Panc1 (cell line): ENCODE measurements around the gene OR10A6. TPM values are rescaled to one million over a fixed set of nuclear protein-coding genes. Genes with fewer than 3 reads are reported as not detected.

ENCODE experiments used
- ATAC-seq: fragments of 200-7000 bp; cut with Tn5 transposase; 2 replicates; pipeline ENCODE4 v1.9.1; 2020; ENCODE audit warnings: mild to moderate bottlenecking, moderate library complexity
- Bru-seq: library from RNA; stranded (reverse); fragments of 400-500 nt; gene quantifications from one replicate; lab custom pipeline; 2021; lab: Mats Ljungman, UMichigan
- BruChase-seq, 2 experiments: library from RNA; stranded (reverse); fragments of 400-500 nt; gene quantifications; one replicate each; lab custom pipeline; 2021; lab: Mats Ljungman, UMichigan
- BruUV-seq: library from RNA; stranded (reverse); fragments of 400-500 nt; replicated peaks from 2 replicates; lab custom pipeline; 2021; lab: Mats Ljungman, UMichigan
- CTCF ChIA-PET: fragments of 300-600 bp; sonication (Branson Sonifier 250); formaldehyde crosslinking; loops from one replicate; lab custom pipeline; 2022; ENCODE audit warnings: antibody characterized with exemption; lab: Charles Lee
- POLR2A ChIA-PET: fragments of 300-600 bp; sonication (Branson Sonifier 250); formaldehyde crosslinking; loops from one replicate; lab custom pipeline; 2022; ENCODE audit warnings: antibody characterized with exemption; lab: Charles Lee
- DNase-seq: peaks from one replicate; pipeline ENCODE4 v3.0.0-alpha.2; 2010; ENCODE audit warnings: low read depth, low spot score
- H3K27ac ChIP-seq: 2 replicates; pipeline ENCODE4 v1.5.1; 2011; ENCODE audit warnings: mild to moderate bottlenecking, low read length, inconsistent platforms
- H3K27me3 ChIP-seq: fragments of 200-500 bp; sonication (Bioruptor generic); 2 replicates; pipeline ENCODE4 v1.6.0; 2014; ENCODE audit warnings: low read length, inconsistent platforms; ENCODE audit not compliant: control insufficient read depth, insufficient read depth
- H3K36me3 ChIP-seq: fragments of 200-500 bp; sonication (Bioruptor generic); 2 replicates; pipeline ENCODE4 v1.5.1; 2014; ENCODE audit warnings: inconsistent platforms, mild to moderate bottlenecking, low read length, moderate library complexity; ENCODE audit not compliant: control insufficient read depth, insufficient read depth
- H3K4me1 ChIP-seq: 2 replicates; pipeline ENCODE4 v1.5.1; 2011; ENCODE audit warnings: inconsistent platforms, mild to moderate bottlenecking, low read length, moderate library complexity; ENCODE audit not compliant: control insufficient read depth, insufficient read depth
- H3K4me3 ChIP-seq, 2 experiments: 2 replicates each; pipeline ENCODE4 v1.5.1; 2011 to 2012; ENCODE audit warnings: low read depth in 2 of 2, low read length in 2 of 2, mild to moderate bottlenecking in 2 of 2, inconsistent platforms in 1 of 2, moderate library complexity in 1 of 2
- H3K9me3 ChIP-seq: fragments of 200-500 bp; sonication (Bioruptor generic); 2 replicates; pipeline ENCODE4 v1.5.1; 2014; ENCODE audit warnings: low read depth, mild to moderate bottlenecking, inconsistent platforms, low read length, moderate library complexity; ENCODE audit not compliant: control insufficient read depth, insufficient read depth
- CTCF ChIP-seq: fragments of 450-650 bp; IDR thresholded peaks from 2 replicates; pipeline ENCODE4 v1.5.1; 2017; ENCODE audit warnings: mild to moderate bottlenecking
- POLR2AphosphoS5 ChIP-seq: IDR thresholded peaks from 2 replicates; pipeline ENCODE4 v1.6.1; 2012; ENCODE audit warnings: mild to moderate bottlenecking, low read depth, low read length, moderate library complexity
- REST ChIP-seq, 2 experiments: IDR thresholded peaks; 2 replicates each; pipeline ENCODE4 v1.6.1; 2011 to 2012; ENCODE audit warnings: low read depth in 2 of 2, control low read depth in 1 of 2, low read length in 1 of 2, mild to moderate bottlenecking in 1 of 2, moderate library complexity in 1 of 2; ENCODE audit not compliant: insufficient read depth in 1 of 2
- SIN3A ChIP-seq: IDR thresholded peaks from 2 replicates; pipeline ENCODE4 v1.6.1; 2012; ENCODE audit warnings: low read depth, mild to moderate bottlenecking, low read length, moderate library complexity, borderline replicate concordance; ENCODE audit not compliant: insufficient read depth
- TCF7L2 ChIP-seq: IDR thresholded peaks from 2 replicates; pipeline ENCODE4 v1.6.1; 2011; ENCODE audit warnings: mild to moderate bottlenecking, low read depth, low read length, inconsistent platforms
- in situ Hi-C: cut with HindIII; loops from 2 replicates; pipeline ENCODE4 v1.10.0; 2016; ENCODE audit warnings: low sequenced_read_pairs, low pct_unique_long_range_greater_than_20kb
- intact Hi-C: fragments of 100-400 bp; cut with micrococcal nuclease; formaldehyde crosslinking; loops from one replicate; pipeline ENCODE4 v1.10.0; 2022; ENCODE audit not compliant: unreplicated experiment
- long read RNA-seq: library from polyadenylated mRNA; unstranded; transcript quantifications from one replicate; pipeline ENCODE4 v2.0.0, GENCODE V29; 2021; ENCODE audit not compliant: unreplicated experiment
- polyA plus RNA-seq: library from polyadenylated mRNA; unstranded; fragments of >200 nt; gene quantifications from one replicate; pipeline ENCODE4 v1.2.1, GENCODE V29; 2012; ENCODE audit warnings: missing spikeins; ENCODE audit not compliant: insufficient read length
- total RNA-seq: library from RNA; stranded (reverse); gene quantifications from one replicate; pipeline ENCODE4 v1.2.1, GENCODE V29; 2021; ENCODE audit not compliant: unreplicated experiment

OR10A6 gene
- total RNA-seq (not detected), Bru-seq, nascent RNA (not detected), BruChase-seq, experiment 1, labeled RNA remaining after a 2-hour chase (not detected), BruChase-seq, experiment 2, labeled RNA remaining after a 6-hour chase (not detected)
- polyA plus RNA-seq, result not detected
- long read RNA-seq, result 0 reads

GRCh38 chr11:7931168-7931567 is at the start of gene OR10A6:
TSS of gene OR10A6 (minus strand) at chr11:7931268. CDS start at chr11:7928662, 2,606 bp downstream.
- BruUV-seq, result no TSS peak
- Histone ChIP-seq H3K4me1 (no peaks in the 10 kb centered on the region), H3K4me3 (no peak within 1 kb of the TSS), H3K9me3 (0 out of 2 replicates have a peak, but pooled peaks cover 3% of the 10 kb centered on the region), H3K27ac (no peak within 1 kb of the TSS), H3K27me3 (no peaks in the 10 kb centered on the region; the same call in 1 of the 2 replicates), H3K36me3 (no peaks in the 10 kb centered on the region)
- TF ChIP-seq POLR2AphosphoS5 (no peak), TCF7L2 (no peak), SIN3A (no peak), REST (IDR thresholded peaks at IDR 0.05; ENCODE audit: insufficient read depth in 1 of 2, low read depth in 2 of 2, low read length in 1 of 2) (no peak), CTCF (no peak)
- DNase-seq, result no peak
- no peak for ATAC-seq
- ChIA-PET POLR2A (no interaction called here), CTCF (no interaction called here)
- intact Hi-C loops (no loop called here), in situ Hi-C loops (no loop called here)

- Histone ChIP-seq H3K4me1 (peaks cover 9% of the 10 kb centered on the region; the same call in 1 of the 2 replicates), H3K27me3 (no peaks in the 10 kb centered on the region), H3K4me3 (peak overlapping the region in 1 of 2 experiments; percentile 23; a peak in 2 of 4 replicates), H3K27ac (peak overlapping the region; percentile 59; the same call in 1 of the 2 replicates), H3K9me3 (no peaks in the 10 kb centered on the region), H3K36me3 (no peaks in the 10 kb centered on the region)
- intact Hi-C loops (no loop called here), in situ Hi-C loops (loop anchor here (5.0 kb wide), 1 partner anchor 85 kb away; no protein-coding TSS in a partner anchor)
- DNase-seq, result peak; percentile 78
- TF ChIP-seq TCF7L2 (peak; percentile 64), CTCF (no peak), REST (IDR thresholded peaks at IDR 0.05; ENCODE audit: insufficient read depth in 1 of 2, low read depth in 2 of 2, low read length in 1 of 2) (no peak)
- ChIA-PET CTCF (interaction anchor here (1.6 kb wide), 1 partner anchor 9 kb away, joined by 15 read pairs; the partner anchor contains the start of gene EIF3F), POLR2A (no interaction called here)
- ATAC-seq, result peak; percentile 88
- BruUV-seq, result no TSS peak
These were observed 46.3 kb upstream of the OR10A6 start for GRCh38 chr11:7977232-7977917.
